ENCODE results near the gene SGSM1. TPM values are rescaled to one million over a fixed set of nuclear protein-coding genes. Genes with fewer than 3 reads are reported as not detected.

Gene SGSM1
- total and polyA plus RNA-seq, 9 of the 15 experiments (the other 6 are each of a cell fraction or from before 2014, with no cell fraction given): not detected

- FAIRE-seq (no peak), DNase-seq (ENCODE audit: extremely low read depth in 1 of 4, low spot score in 3 of 4) (no peak), ATAC-seq (no peak)
- BruUV-seq (replicated peaks): no TSS peak
- 4% methylated on average over 9 of the region's 11 CpGs for WGBS (ENCODE audit: insufficient coverage, low coverage, missing lambda C conversion rate)
- Histone ChIP-seq H3K27ac (ENCODE audit: extremely low read depth, low read depth, low read length) (no peak overlapping the region), H3K4me2 (ENCODE audit: insufficient read depth, low read length) (no peak overlapping the region), H3K4me1 (replicated peaks in 1 of 2; ENCODE audit: control insufficient read depth in 2 of 2, insufficient read depth in 2 of 2, low read length in 2 of 2) (no peaks in the 10 kb centered on the region; a peak in 1 of 5 replicates), H3K79me2 (ENCODE audit: control insufficient read depth, insufficient read depth, low read length) (no peaks in the 10 kb centered on the region), H3K9me1 (ENCODE audit: control insufficient read depth, insufficient read depth, low read length) (no peaks in the 10 kb centered on the region), H3K36me3 (ENCODE audit: control insufficient read depth, insufficient read depth, low read length) (no peaks in the 10 kb centered on the region), H3K4me3 (no peak overlapping the region), H2AFZ (ENCODE audit: low read depth, low read length) (no peak overlapping the region), H4K20me1 (replicated peaks; ENCODE audit: control insufficient read depth, insufficient read depth, low read length) (no peaks in the 10 kb centered on the region), H3K9ac (ENCODE audit: insufficient read depth in 1 of 2, low read depth in 2 of 2, low read length in 2 of 2) (no peak overlapping the region), H3K27me3 (ENCODE audit: control insufficient read depth in 2 of 2, insufficient read depth in 2 of 2, low read length in 2 of 2) (peaks cover 3 to 15% of the 10 kb centered on the region in 2 experiments; a peak in 3 of 5 replicates), H3K9me3 (replicated peaks; ENCODE audit: control insufficient read depth, insufficient read depth, low read depth, low read length) (no peaks in the 10 kb centered on the region)
- ChIA-PET CTCF (ENCODE audit: low intra/inter-chr PET ratio) (no interaction called here), POLR2A (no interaction called here)
- intact Hi-C loops (cut with micrococcal nuclease) (no loop called here), in situ Hi-C loops (cut with MboI) (loop anchor here (10.0 kb wide), 2 partner anchors 269 to 361 kb away; no protein-coding TSS in a partner anchor)
- TF ChIP-seq SFPQ (IDR thresholded peaks at IDR 0.05; ENCODE audit: low read depth, low read length) (no peak), MAFK (IDR thresholded peaks at IDR 0.05; ENCODE audit: low read length) (no peak), HMG20B (CRISPR knock-in tag; IDR thresholded peaks at IDR 0.05) (no peak), CUX1 (CRISPR knock-in tag; IDR thresholded peaks at IDR 0.05) (no peak), ZBTB11 (CRISPR knock-in tag; IDR thresholded peaks at IDR 0.05) (no peak), ARNT (IDR thresholded peaks at IDR 0.05) (no peak), RNF219 (CRISPR knock-in tag; IDR thresholded peaks at IDR 0.05) (no peak)
Observed at GRCh38 chr22:24775769-24776492, 30.1 kb upstream of the SGSM1 start.
